Osteocyte (in vitro differentiated cells): ENCODE results near the gene KLRK1. TPM values are rescaled to one million over a fixed set of nuclear protein-coding genes. Genes with fewer than 3 reads are reported as not detected.
"Not testable (repeated sequence)": the region's sequence is repeated elsewhere in the genome, so short reads cannot be mapped to it uniquely, and the experiment has no call there.

Source experiments
- DNase-seq: peaks from one replicate; pipeline ENCODE4 v3.0.0; 2021; ENCODE audit warnings: mixed read lengths; ENCODE audit not compliant: unreplicated experiment; ENCODE audit errors: extremely low spot score
- H3K27ac Mint-ChIP-seq: one replicate; pipeline ENCODE4 v1.8.0; 2021; ENCODE audit warnings: mild to moderate bottlenecking, mixed read lengths; ENCODE audit not compliant: unreplicated experiment
- H3K27me3 Mint-ChIP-seq: one replicate; pipeline ENCODE4 v1.8.0; 2021; ENCODE audit warnings: mixed read lengths; ENCODE audit not compliant: unreplicated experiment
- H3K36me3 Mint-ChIP-seq: one replicate; pipeline ENCODE4 v1.8.0; 2021; ENCODE audit warnings: mixed read lengths; ENCODE audit not compliant: unreplicated experiment
- H3K4me1 Mint-ChIP-seq: one replicate; pipeline ENCODE4 v1.8.0; 2021; ENCODE audit warnings: mixed read lengths; ENCODE audit not compliant: unreplicated experiment
- H3K4me3 Mint-ChIP-seq: one replicate; pipeline ENCODE4 v1.8.0; 2021; ENCODE audit warnings: mild to moderate bottlenecking, moderate library complexity, mixed read lengths; ENCODE audit not compliant: unreplicated experiment
- H3K9me3 Mint-ChIP-seq: one replicate; pipeline ENCODE4 v1.8.0; 2021; ENCODE audit warnings: mixed read lengths; ENCODE audit not compliant: unreplicated experiment
- CTCF ChIP-seq: fragments of 200-600 bp; sonication (generic); IDR thresholded peaks from 2 replicates; pipeline ENCODE4 v1.5.0; 2021; ENCODE audit warnings: antibody characterized with exemption, mild to moderate bottlenecking, moderate library complexity
- total RNA-seq: library from RNA; stranded (reverse); gene quantifications from 2 replicates; pipeline ENCODE4 v1.2.1, GENCODE V29; 2021

The KLRK1 gene
- total RNA-seq, 1 donor from 2014 or later = 3.2 TPM

GRCh38 chr12:10341892-10342509 is 47.8 kb downstream of the KLRK1 start:
- Mint-ChIP-seq H3K27me3 (no peaks in the 10 kb centered on the region), H3K4me1 (peaks cover 25% of the 10 kb centered on the region), H3K4me3 (no peak overlapping the region), H3K27ac (no peak overlapping the region), H3K9me3 (peaks cover under 1% of the 10 kb centered on the region), H3K36me3 (no peaks in the 10 kb centered on the region)
- TF ChIP-seq CTCF = no peak
- no peak for DNase-seq

GRCh38 chr12:10340946-10341345 is 48.9 kb downstream of the KLRK1 start:
- H3K36me3 Mint-ChIP-seq, DNase-seq, H3K27me3 Mint-ChIP-seq, H3K9me3 Mint-ChIP-seq, H3K27ac Mint-ChIP-seq, H3K4me3 Mint-ChIP-seq: not testable (repeated sequence)
- peaks cover 25% of the 10 kb centered on the region for H3K4me1 Mint-ChIP-seq

GRCh38 chr12:10339053-10339840 is 50.6 kb downstream of the KLRK1 start:
- no peak for TF ChIP-seq CTCF
- no peaks in the 10 kb centered on the region for H3K9me3 Mint-ChIP-seq
- peak overlapping the region; percentile 79 for H3K27ac Mint-ChIP-seq
- no peak overlapping the region for H3K4me3 Mint-ChIP-seq
- H3K36me3 Mint-ChIP-seq = no peaks in the 10 kb centered on the region
- H3K27me3 Mint-ChIP-seq = no peaks in the 10 kb centered on the region
- peaks cover 29% of the 10 kb centered on the region for H3K4me1 Mint-ChIP-seq
- no peak for DNase-seq

GRCh38 chr12:10338470-10338869 is 51.4 kb downstream of the KLRK1 start:
- not testable (repeated sequence) for H3K27me3 Mint-ChIP-seq, H3K9me3 Mint-ChIP-seq, H3K4me3 Mint-ChIP-seq, DNase-seq, H3K36me3 Mint-ChIP-seq, H3K27ac Mint-ChIP-seq
- peaks cover 29% of the 10 kb centered on the region for H3K4me1 Mint-ChIP-seq

- not testable (repeated sequence) for H3K27me3 Mint-ChIP-seq, H3K9me3 Mint-ChIP-seq, H3K27ac Mint-ChIP-seq, H3K4me3 Mint-ChIP-seq, DNase-seq, H3K36me3 Mint-ChIP-seq
- peaks cover 29% of the 10 kb centered on the region for H3K4me1 Mint-ChIP-seq
Observed at GRCh38 chr12:10336196-10336595, 53.6 kb downstream of the KLRK1 start.

GRCh38 chr12:10331642-10332239 is 58.1 kb downstream of the KLRK1 start:
- DNase-seq = no peak
- peaks cover 10% of the 10 kb centered on the region for H3K4me1 Mint-ChIP-seq
- H3K27me3 Mint-ChIP-seq = peaks cover 12% of the 10 kb centered on the region
- peak; percentile 89 for TF ChIP-seq CTCF
- H3K4me3 Mint-ChIP-seq = no peak overlapping the region
- H3K27ac Mint-ChIP-seq = peak overlapping the region; percentile 14
- no peaks in the 10 kb centered on the region for H3K36me3 Mint-ChIP-seq
- peaks cover 9% of the 10 kb centered on the region for H3K9me3 Mint-ChIP-seq

GRCh38 chr12:10328691-10329090 is 61.1 kb downstream of the KLRK1 start:
- H3K36me3 Mint-ChIP-seq, H3K4me1 Mint-ChIP-seq, H3K4me3 Mint-ChIP-seq, DNase-seq, H3K27ac Mint-ChIP-seq: not testable (repeated sequence)
- Mint-ChIP-seq H3K27me3 (peaks cover 19% of the 10 kb centered on the region), H3K9me3 (peaks cover 12% of the 10 kb centered on the region)
